Keratinocyte (primary cell): ENCODE data around the gene BRI3BP. TPM values are rescaled to one million over a fixed set of nuclear protein-coding genes. Genes with fewer than 3 reads are reported as not detected.
"Not testable (repeated sequence)": the region's sequence is repeated elsewhere in the genome, so short reads cannot be mapped to it uniquely, and the experiment has no call there.

Source experiments
- DNase-seq: peaks from one replicate; pipeline ENCODE4 v3.0.0-alpha.2; 2011; ENCODE audit warnings: low read depth, missing footprints, low spot score
- FAIRE-seq: peaks from 2 replicates; lab custom pipeline; 2011; peaks lifted over from hg19 to GRCh38; lab: Jason Lieb, UNC
- H2AFZ ChIP-seq: 2 replicates; pipeline ENCODE4 v1.6.0; 2012; ENCODE audit warnings: low read length, control low read depth, inconsistent platforms; ENCODE audit not compliant: control insufficient read depth
- H3K27ac ChIP-seq: 2 replicates; pipeline ENCODE4 v1.5.1; 2011; ENCODE audit warnings: low read length; ENCODE audit not compliant: control insufficient read depth, insufficient read depth
- H3K27me3 ChIP-seq: 3 replicates; pipeline ENCODE4 v1.6.0; 2011; ENCODE audit warnings: low read length; ENCODE audit not compliant: control insufficient read depth, insufficient read depth; ENCODE audit errors: extremely low read depth
- H3K36me3 ChIP-seq, 2 experiments: 2 replicates in 1 of 2; 3 replicates in 1 of 2; pipeline ENCODE4 v1.5.1; 2011; ENCODE audit warnings: low read length in 2 of 2, mild to moderate bottlenecking in 1 of 2; ENCODE audit not compliant: control insufficient read depth in 2 of 2, insufficient read depth in 2 of 2; ENCODE audit errors: extremely low read depth in 1 of 2
- H3K4me1 ChIP-seq: 3 replicates; pipeline ENCODE4 v1.5.1; 2011; ENCODE audit warnings: low read length; ENCODE audit not compliant: control insufficient read depth, insufficient read depth; ENCODE audit errors: extremely low read depth
- H3K4me2 ChIP-seq: 3 replicates; pipeline ENCODE4 v1.6.0; 2011; ENCODE audit warnings: low read depth, low read length; ENCODE audit not compliant: control insufficient read depth, insufficient read depth; ENCODE audit errors: extremely low read depth
- H3K4me3 ChIP-seq, 3 experiments: fragments of 200-600 bp in 1 of 3; sonication (generic) in 1 of 3; 2 replicates in 2 of 3; 3 replicates in 1 of 3; pipeline ENCODE4 v1.5.1; 2011 to 2016; ENCODE audit warnings: low read length in 3 of 3, mild to moderate bottlenecking in 3 of 3, control low read depth in 2 of 3, inconsistent platforms in 1 of 3, low read depth in 1 of 3, mixed read lengths in 1 of 3, mixed run types in 1 of 3, moderate library complexity in 1 of 3; ENCODE audit not compliant: control insufficient read depth in 2 of 3, insufficient read depth in 2 of 3; ENCODE audit errors: extremely low read depth in 1 of 3
- H3K79me2 ChIP-seq: 2 replicates; pipeline ENCODE4 v1.6.0; 2012; ENCODE audit warnings: low read length; ENCODE audit not compliant: control insufficient read depth, insufficient read depth
- H3K9ac ChIP-seq: 3 replicates; pipeline ENCODE4 v1.6.0; 2011; ENCODE audit warnings: low read length; ENCODE audit not compliant: control insufficient read depth, insufficient read depth; ENCODE audit errors: extremely low read depth
- H3K9me1 ChIP-seq: 3 replicates; pipeline ENCODE4 v1.6.0; 2011; ENCODE audit warnings: low read length; ENCODE audit not compliant: control insufficient read depth, insufficient read depth; ENCODE audit errors: extremely low read depth
- H3K9me3 ChIP-seq: 2 replicates; pipeline ENCODE4 v1.5.1; 2012; ENCODE audit warnings: low read depth, low read length; ENCODE audit not compliant: control insufficient read depth
- H4K20me1 ChIP-seq: 3 replicates; pipeline ENCODE4 v1.6.0; 2011; ENCODE audit warnings: low read length; ENCODE audit not compliant: control insufficient read depth, insufficient read depth; ENCODE audit errors: extremely low read depth
- CTCF ChIP-seq, 3 experiments: IDR thresholded peaks in 1 of 3; conservative IDR thresholded peaks in 1 of 3; optimal IDR thresholded peaks in 1 of 3; 2 replicates in 2 of 3; 3 replicates in 1 of 3; pipeline versions ENCODE3 to v1.5.1; 2011; ENCODE audit warnings: low read length in 3 of 3, mild to moderate bottlenecking in 3 of 3, moderate library complexity in 2 of 3, control low read depth in 1 of 3, inconsistent platforms in 1 of 3; ENCODE audit not compliant: insufficient read depth in 2 of 3; ENCODE audit errors: extremely low read depth in 1 of 3
- EZH2 ChIP-seq: IDR thresholded peaks from one replicate; pipeline ENCODE4 v1.6.1; 2012; ENCODE audit warnings: inconsistent platforms, mild to moderate bottlenecking, low read length, moderate library complexity
- dilution Hi-C: fragments of 300-500 bp; cut with MboI; formaldehyde crosslinking; loops from one replicate; pipeline ENCODE4 v1.7.0; 2020; ENCODE audit warnings: low sequenced_read_pairs; ENCODE audit not compliant: extremely low pct_ligation_motif_present
- polyA plus RNA-seq, 5 experiments: library from polyadenylated mRNA; depleted of rRNA in 3 of 5; stranded (reverse) in 3 of 5; stranded (forward) in 1 of 5; unstranded in 1 of 5; fragments of >200 nt; gene quantifications; 1 replicate in 1 of 5; 2 replicates in 3 of 5; 3 replicates in 1 of 5; pipeline versions ENCODE4 v1.2.1 to v1.2.3, GENCODE V29; 2011 to 2012; ENCODE audit warnings: missing spikeins in 2 of 5, low read depth in 1 of 5, low replicate concordance in 1 of 5

BRI3BP gene
- polyA plus RNA-seq, 1 donor (not counting 4 experiments of a cell fraction or from before 2014, with no cell fraction given): 11.6 TPM

- Histone ChIP-seq H3K9ac (no peak overlapping the region), H2AFZ (no peak overlapping the region), H3K9me1 (no peaks in the 10 kb centered on the region), H3K4me2 (no peak overlapping the region), H3K27ac (no peak overlapping the region), H3K9me3 (no peaks in the 10 kb centered on the region), H4K20me1 (no peaks in the 10 kb centered on the region), H3K36me3 (peaks cover 34 to 39% of the 10 kb centered on the region in 2 experiments), H3K4me1 (no peaks in the 10 kb centered on the region), H3K4me3 (no peak overlapping the region), H3K27me3 (no peaks in the 10 kb centered on the region), H3K79me2 (no peaks in the 10 kb centered on the region)
- no peak for DNase-seq
- dilution Hi-C loops: no loop called here
- FAIRE-seq: no peak
- TF ChIP-seq CTCF (optimal IDR thresholded peaks at IDR 0.05 in 1 of 3, IDR thresholded peaks at IDR 0.05 in 1 of 3, conservative IDR thresholded peaks at IDR 0.05 in 1 of 3; ENCODE audit: extremely low read depth in 1 of 3, insufficient read depth in 2 of 3, low read length in 3 of 3): no peak
- no peak for TF ChIP-seq EZH2
Observed at GRCh38 chr12:124979568-124979967, 13.9 kb upstream of the BRI3BP start.

DNA sequence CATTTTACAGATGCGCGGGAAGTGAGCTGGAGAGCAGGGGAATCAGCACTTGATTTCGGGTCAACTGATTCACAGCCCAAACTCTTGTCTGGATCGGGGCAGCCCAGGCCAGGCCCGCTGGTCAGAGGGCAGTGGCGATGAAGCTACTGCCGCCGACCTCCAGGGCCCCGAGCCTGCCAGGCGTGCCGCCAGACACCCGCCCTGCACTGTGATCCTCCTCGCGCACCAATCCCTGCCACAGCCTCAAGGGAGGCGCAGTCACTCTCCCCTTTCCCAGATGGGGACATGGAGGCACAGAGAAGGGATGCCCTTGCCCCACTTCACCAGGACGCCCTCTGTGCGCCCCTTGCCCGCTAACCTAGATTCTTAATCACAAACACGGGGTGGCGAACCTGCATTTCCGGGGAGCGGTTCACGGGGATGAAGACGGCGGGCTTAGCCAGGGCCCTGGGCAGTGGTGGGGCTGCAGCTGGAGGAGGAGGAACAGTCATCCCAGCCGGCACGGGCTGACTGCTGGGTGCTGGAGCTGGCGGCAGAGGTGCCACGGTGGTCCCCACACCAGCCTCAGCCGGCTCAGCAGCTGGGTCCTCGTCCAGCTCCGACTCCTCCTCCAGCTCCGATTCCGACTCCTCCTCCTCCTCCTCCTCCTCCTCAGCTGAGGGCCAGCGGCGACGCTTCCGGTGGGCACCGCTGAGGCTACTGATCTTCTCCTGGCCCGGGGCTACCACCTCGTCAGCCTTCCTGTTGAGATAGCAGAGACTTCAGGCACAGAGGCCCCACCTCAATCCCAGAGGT, 13.2 kb upstream of the BRI3BP start:
- dilution Hi-C loops: no loop called here
- peaks cover 2% of the 10 kb centered on the region for H3K79me2 ChIP-seq
- DNase-seq: no peak
- no peaks in the 10 kb centered on the region for H4K20me1 ChIP-seq
- H3K9me1 ChIP-seq: no peaks in the 10 kb centered on the region
- no peak overlapping the region for H3K4me2 ChIP-seq
- no peaks in the 10 kb centered on the region for H3K9me3 ChIP-seq
- H3K27me3 ChIP-seq: no peaks in the 10 kb centered on the region
- no peak overlapping the region for H3K27ac ChIP-seq
- H3K36me3 ChIP-seq: peaks cover 40 to 45% of the 10 kb centered on the region in 2 experiments
- TF ChIP-seq CTCF (optimal IDR thresholded peaks at IDR 0.05 in 1 of 3, IDR thresholded peaks at IDR 0.05 in 1 of 3, conservative IDR thresholded peaks at IDR 0.05 in 1 of 3; ENCODE audit: extremely low read depth in 1 of 3, insufficient read depth in 2 of 3, low read length in 3 of 3): no peak
- no peak for TF ChIP-seq EZH2
- H3K4me1 ChIP-seq: no peaks in the 10 kb centered on the region
- H3K9ac ChIP-seq: no peak overlapping the region
- H2AFZ ChIP-seq: no peak overlapping the region
- FAIRE-seq: no peak
- no peak overlapping the region for H3K4me3 ChIP-seq

DNA sequence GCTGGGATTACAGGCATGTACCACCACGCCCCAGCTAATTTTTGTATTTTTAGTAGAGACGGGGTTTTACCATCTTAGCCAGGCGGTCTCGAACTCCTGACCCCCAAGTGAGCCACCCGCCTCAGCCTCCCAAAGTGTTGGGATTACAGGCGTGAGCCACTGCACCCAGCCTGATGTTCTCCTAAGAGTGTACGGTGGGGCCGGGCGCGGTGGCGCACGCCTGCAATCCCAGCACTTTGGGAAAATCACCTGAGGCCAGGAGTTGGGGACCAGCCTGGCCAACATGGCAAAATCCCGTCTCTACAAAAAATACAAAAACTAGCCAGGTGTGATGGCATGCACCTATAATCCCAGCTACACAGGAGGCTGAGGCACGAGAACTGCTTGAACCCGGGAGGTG, 6.6 kb upstream of the BRI3BP start:
- H3K27me3 ChIP-seq, H3K9ac ChIP-seq, H3K4me2 ChIP-seq, H3K9me1 ChIP-seq, H2AFZ ChIP-seq, dilution Hi-C loops, FAIRE-seq, H4K20me1 ChIP-seq, H3K9me3 ChIP-seq, H3K4me3 ChIP-seq, H3K27ac ChIP-seq, H3K4me1 ChIP-seq, DNase-seq: not testable (repeated sequence)
- H3K36me3 ChIP-seq: peaks cover 15 to 18% of the 10 kb centered on the region in 2 experiments
- peaks cover 29% of the 10 kb centered on the region for H3K79me2 ChIP-seq
